Prostate gland (tissue), 2 donors: ENCODE data around the gene OR2AK2.

Experiments used
- POLR2A ChIP-seq: fragments of 450-650 bp; IDR thresholded peaks from one replicate; pipeline ENCODE4 v1.6.1; 2016; ENCODE audit warnings: antibody characterized with exemption, mild to moderate bottlenecking
- POLR2AphosphoS5 ChIP-seq: sonication (generic); formaldehyde crosslinking; IDR thresholded peaks from one replicate; pipeline ENCODE4 v1.6.1; 2017; ENCODE audit warnings: antibody characterized with exemption
- TF ChIP-seq, protein P1 (sequence below), 4 experiments: fragments of 200-600 bp in 2 of 4; fragments of 450-650 bp in 2 of 4; sonication (generic) in 2 of 4; IDR thresholded peaks; 1 replicate in 3 of 4; 2 replicates in 1 of 4; pipeline ENCODE4 v1.5.1; 2016 to 2019; ENCODE audit warnings: antibody characterized with exemption in 4 of 4, mild to moderate bottlenecking in 2 of 4, moderate library complexity in 2 of 4

DNA sequence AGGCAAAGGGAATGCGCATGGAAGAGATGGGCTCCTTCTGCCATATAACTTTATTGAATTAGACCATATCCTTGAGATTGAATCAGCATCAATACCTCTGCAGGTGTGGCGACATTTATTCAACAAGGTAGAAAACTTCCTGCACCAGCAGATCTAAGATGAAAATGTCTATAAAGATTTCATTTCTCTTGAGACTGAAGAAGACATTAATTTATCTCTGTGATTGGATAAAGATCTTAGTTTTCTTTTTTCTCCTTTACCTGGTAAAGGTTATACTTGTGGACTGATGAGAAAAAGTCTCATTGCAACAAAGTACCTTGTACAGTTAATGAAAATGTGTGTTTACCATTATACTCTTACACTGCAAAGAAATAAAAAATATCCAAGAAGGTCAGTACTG lies 45.1 kb upstream of the OR2AK2 start, which contains the start of gene OR2T8:
- no peak for TF ChIP-seq POLR2A
- TF ChIP-seq, protein P1, sequence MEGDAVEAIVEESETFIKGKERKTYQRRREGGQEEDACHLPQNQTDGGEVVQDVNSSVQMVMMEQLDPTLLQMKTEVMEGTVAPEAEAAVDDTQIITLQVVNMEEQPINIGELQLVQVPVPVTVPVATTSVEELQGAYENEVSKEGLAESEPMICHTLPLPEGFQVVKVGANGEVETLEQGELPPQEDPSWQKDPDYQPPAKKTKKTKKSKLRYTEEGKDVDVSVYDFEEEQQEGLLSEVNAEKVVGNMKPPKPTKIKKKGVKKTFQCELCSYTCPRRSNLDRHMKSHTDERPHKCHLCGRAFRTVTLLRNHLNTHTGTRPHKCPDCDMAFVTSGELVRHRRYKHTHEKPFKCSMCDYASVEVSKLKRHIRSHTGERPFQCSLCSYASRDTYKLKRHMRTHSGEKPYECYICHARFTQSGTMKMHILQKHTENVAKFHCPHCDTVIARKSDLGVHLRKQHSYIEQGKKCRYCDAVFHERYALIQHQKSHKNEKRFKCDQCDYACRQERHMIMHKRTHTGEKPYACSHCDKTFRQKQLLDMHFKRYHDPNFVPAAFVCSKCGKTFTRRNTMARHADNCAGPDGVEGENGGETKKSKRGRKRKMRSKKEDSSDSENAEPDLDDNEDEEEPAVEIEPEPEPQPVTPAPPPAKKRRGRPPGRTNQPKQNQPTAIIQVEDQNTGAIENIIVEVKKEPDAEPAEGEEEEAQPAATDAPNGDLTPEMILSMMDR (IDR thresholded peaks at IDR 0.05) = no peak
- no peak for TF ChIP-seq POLR2AphosphoS5
